Measurements from ENCODE around the gene LAMA4.

GRCh38 chr6:112284603-112285002, 30.2 kb upstream of the LAMA4 start:
- TF ChIP-seq BHLHE40 (IDR thresholded peaks at IDR 0.05; ENCODE audit: borderline replicate concordance) (no peak), ELF4 (IDR thresholded peaks at IDR 0.05) (no peak), SP1 (IDR thresholded peaks at IDR 0.05) (no peak), FOXM1 (IDR thresholded peaks at IDR 0.05; ENCODE audit: borderline replicate concordance) (no peak), NFRKB (IDR thresholded peaks at IDR 0.05) (no peak), HDGF (IDR thresholded peaks at IDR 0.05; ENCODE audit: borderline replicate concordance) (no peak), FOXA1 (IDR thresholded peaks at IDR 0.05) (no peak), CTBP1 (IDR thresholded peaks at IDR 0.05; ENCODE audit: borderline replicate concordance) (no peak), SUZ12 (IDR thresholded peaks at IDR 0.05) (no peak), ZNF384 (IDR thresholded peaks at IDR 0.05) (no peak), L3MBTL2 (conservative IDR thresholded peaks at IDR 0.05) (no peak), TARDBP (IDR thresholded peaks at IDR 0.05) (no peak), PKNOX1 (IDR thresholded peaks at IDR 0.05) (no peak)

All from HEK293T (cell line).